ENCODE measurements around the gene GLTP.
"Not testable (repeated sequence)": the region's sequence is repeated elsewhere in the genome, so short reads cannot be mapped to it uniquely, and the experiment has no call there.

The GLTP gene

GRCh38 chr12:109899783-109900751 lies 19.7 kb upstream of the GLTP start, which contains the start of gene TCHP:
TCHP (plus strand) TSS chr12:109900274; CDS start chr12:109903027, 2,753 bp downstream.
- Histone ChIP-seq H3K36me3 (ENCODE audit: control insufficient read depth, insufficient read depth, low read length) (no peaks in the 10 kb centered on the region), H3K9me3 (ENCODE audit: control insufficient read depth, insufficient read depth, low read length) (no peaks in the 10 kb centered on the region), H3K9ac (ENCODE audit: low read depth, low read length) (peak within 1 kb of the TSS; percentile 47), H3K4me1 (ENCODE audit: control insufficient read depth, insufficient read depth, low read length) (no peaks in the 10 kb centered on the region), H3K4me3 (ENCODE audit: low read depth, low read length) (peak within 1 kb of the TSS; percentile 49), H3K27me3 (ENCODE audit: control insufficient read depth, insufficient read depth, low read length) (peaks cover 90% of the 10 kb centered on the region)

GRCh38 chr12:109899345-109899744 lies 19.0 kb upstream of the GLTP start:
- Histone ChIP-seq H3K27me3 (ENCODE audit: control insufficient read depth, insufficient read depth, low read length) (peaks cover 83% of the 10 kb centered on the region), H3K4me3 (ENCODE audit: low read depth, low read length) (peak overlapping the region; percentile 49)
- H3K36me3 ChIP-seq (ENCODE audit: control insufficient read depth, insufficient read depth, low read length); H3K9me3 ChIP-seq (ENCODE audit: control insufficient read depth, insufficient read depth, low read length); H3K4me1 ChIP-seq (ENCODE audit: control insufficient read depth, insufficient read depth, low read length); H3K9ac ChIP-seq (ENCODE audit: low read depth, low read length): not testable (repeated sequence)

GRCh38 chr12:109897029-109897428 lies 16.7 kb upstream of the GLTP start:
- H3K4me1 ChIP-seq (ENCODE audit: control insufficient read depth, insufficient read depth, low read length), result no peaks in the 10 kb centered on the region
- peaks cover 67% of the 10 kb centered on the region for H3K27me3 ChIP-seq (ENCODE audit: control insufficient read depth, insufficient read depth, low read length)
- H3K36me3 ChIP-seq (ENCODE audit: control insufficient read depth, insufficient read depth, low read length), result no peaks in the 10 kb centered on the region
- H3K9ac ChIP-seq (ENCODE audit: low read depth, low read length), result no peak overlapping the region
- no peak overlapping the region for H3K4me3 ChIP-seq (ENCODE audit: low read depth, low read length)
- no peaks in the 10 kb centered on the region for H3K9me3 ChIP-seq (ENCODE audit: control insufficient read depth, insufficient read depth, low read length)

- Histone ChIP-seq H3K27me3 (ENCODE audit: control insufficient read depth, insufficient read depth, low read length) (peaks cover 61% of the 10 kb centered on the region), H3K4me3 (ENCODE audit: low read depth, low read length) (no peak overlapping the region), H3K9ac (ENCODE audit: low read depth, low read length) (no peak overlapping the region), H3K9me3 (ENCODE audit: control insufficient read depth, insufficient read depth, low read length) (no peaks in the 10 kb centered on the region), H3K4me1 (ENCODE audit: control insufficient read depth, insufficient read depth, low read length) (no peaks in the 10 kb centered on the region), H3K36me3 (ENCODE audit: control insufficient read depth, insufficient read depth, low read length) (no peaks in the 10 kb centered on the region)
Observed at GRCh38 chr12:109896188-109896587, 15.8 kb upstream of the GLTP start.

GRCh38 chr12:109894939-109895338 lies 14.6 kb upstream of the GLTP start:
- no peak overlapping the region for H3K4me3 ChIP-seq (ENCODE audit: low read depth, low read length)
- peaks cover 57% of the 10 kb centered on the region for H3K27me3 ChIP-seq (ENCODE audit: control insufficient read depth, insufficient read depth, low read length)
- H3K36me3 ChIP-seq (ENCODE audit: control insufficient read depth, insufficient read depth, low read length), result no peaks in the 10 kb centered on the region
- no peaks in the 10 kb centered on the region for H3K4me1 ChIP-seq (ENCODE audit: control insufficient read depth, insufficient read depth, low read length)
- H3K9me3 ChIP-seq (ENCODE audit: control insufficient read depth, insufficient read depth, low read length), result no peaks in the 10 kb centered on the region
- no peak overlapping the region for H3K9ac ChIP-seq (ENCODE audit: low read depth, low read length)

- Histone ChIP-seq H3K9me3 (ENCODE audit: control insufficient read depth, insufficient read depth, low read length) (no peaks in the 10 kb centered on the region), H3K4me1 (ENCODE audit: control insufficient read depth, insufficient read depth, low read length) (no peaks in the 10 kb centered on the region), H3K4me3 (ENCODE audit: low read depth, low read length) (no peak overlapping the region), H3K9ac (ENCODE audit: low read depth, low read length) (no peak overlapping the region), H3K36me3 (ENCODE audit: control insufficient read depth, insufficient read depth, low read length) (no peaks in the 10 kb centered on the region), H3K27me3 (ENCODE audit: control insufficient read depth, insufficient read depth, low read length) (peaks cover 42% of the 10 kb centered on the region)
Observed at GRCh38 chr12:109893261-109893995, 13.1 kb upstream of the GLTP start.

- Histone ChIP-seq H3K4me3 (ENCODE audit: low read depth, low read length) (no peak overlapping the region), H3K4me1 (ENCODE audit: control insufficient read depth, insufficient read depth, low read length) (no peaks in the 10 kb centered on the region)
Observed at GRCh38 chr12:109892748-109893147, 12.4 kb upstream of the GLTP start.

GRCh38 chr12:109892165-109892715 lies 11.9 kb upstream of the GLTP start:
- no peak overlapping the region for H3K9ac ChIP-seq (ENCODE audit: low read depth, low read length)
- no peak overlapping the region for H3K4me3 ChIP-seq (ENCODE audit: low read depth, low read length)
- H3K27me3 ChIP-seq (ENCODE audit: control insufficient read depth, insufficient read depth, low read length), result peaks cover 30% of the 10 kb centered on the region

More at GRCh38 chr12:109892748-109893147, 12.4 kb upstream of the GLTP start:
- Histone ChIP-seq H3K9ac (ENCODE audit: low read depth, low read length) (no peak overlapping the region), H3K9me3 (ENCODE audit: control insufficient read depth, insufficient read depth, low read length) (no peaks in the 10 kb centered on the region), H3K27me3 (ENCODE audit: control insufficient read depth, insufficient read depth, low read length) (peaks cover 35% of the 10 kb centered on the region), H3K36me3 (ENCODE audit: control insufficient read depth, insufficient read depth, low read length) (no peaks in the 10 kb centered on the region)

GRCh38 chr12:109891731-109892130 lies 11.4 kb upstream of the GLTP start:
- H3K4me1 ChIP-seq (ENCODE audit: control insufficient read depth, insufficient read depth, low read length); H3K4me3 ChIP-seq (ENCODE audit: low read depth, low read length); H3K9me3 ChIP-seq (ENCODE audit: control insufficient read depth, insufficient read depth, low read length): not testable (repeated sequence)

More at GRCh38 chr12:109892165-109892715, 11.9 kb upstream of the GLTP start:
- no peaks in the 10 kb centered on the region for H3K4me1 ChIP-seq (ENCODE audit: control insufficient read depth, insufficient read depth, low read length)
- H3K9me3 ChIP-seq (ENCODE audit: control insufficient read depth, insufficient read depth, low read length), result no peaks in the 10 kb centered on the region
- H3K36me3 ChIP-seq (ENCODE audit: control insufficient read depth, insufficient read depth, low read length), result no peaks in the 10 kb centered on the region

GRCh38 chr12:109890620-109891170 lies 10.4 kb upstream of the GLTP start:
- no peaks in the 10 kb centered on the region for H3K9me3 ChIP-seq (ENCODE audit: control insufficient read depth, insufficient read depth, low read length)
- peaks cover 14% of the 10 kb centered on the region for H3K27me3 ChIP-seq (ENCODE audit: control insufficient read depth, insufficient read depth, low read length)
- no peaks in the 10 kb centered on the region for H3K36me3 ChIP-seq (ENCODE audit: control insufficient read depth, insufficient read depth, low read length)
- H3K9ac ChIP-seq (ENCODE audit: low read depth, low read length), result no peak overlapping the region
- H3K4me3 ChIP-seq (ENCODE audit: low read depth, low read length), result no peak overlapping the region
- H3K4me1 ChIP-seq (ENCODE audit: control insufficient read depth, insufficient read depth, low read length), result no peaks in the 10 kb centered on the region

More at GRCh38 chr12:109891731-109892130, 11.4 kb upstream of the GLTP start:
- not testable (repeated sequence) for H3K36me3 ChIP-seq (ENCODE audit: control insufficient read depth, insufficient read depth, low read length); H3K9ac ChIP-seq (ENCODE audit: low read depth, low read length)
- H3K27me3 ChIP-seq (ENCODE audit: control insufficient read depth, insufficient read depth, low read length), result peaks cover 25% of the 10 kb centered on the region
